OCI-LY7 (cell line): Measurements from ENCODE around the gene FGF7.

Experiments used
- EZH2phosphoT487 ChIP-seq: fragments of 200-600 bp; sonication (generic); IDR thresholded peaks from 2 replicates; pipeline ENCODE4 v1.6.1; 2018; ENCODE audit warnings: low read depth, borderline replicate concordance, mild to moderate bottlenecking, mixed run types, antibody characterized with exemption, low read length, moderate library complexity, mixed read lengths
- TF ChIP-seq, protein P1 (sequence below): fragments of 200-600 bp; sonication (generic); conservative IDR thresholded peaks from 2 replicates; pipeline ENCODE4 v1.5.1; 2014; ENCODE audit warnings: mild to moderate bottlenecking, antibody characterized with exemption, low read length, moderate library complexity, mixed read lengths

DNA sequence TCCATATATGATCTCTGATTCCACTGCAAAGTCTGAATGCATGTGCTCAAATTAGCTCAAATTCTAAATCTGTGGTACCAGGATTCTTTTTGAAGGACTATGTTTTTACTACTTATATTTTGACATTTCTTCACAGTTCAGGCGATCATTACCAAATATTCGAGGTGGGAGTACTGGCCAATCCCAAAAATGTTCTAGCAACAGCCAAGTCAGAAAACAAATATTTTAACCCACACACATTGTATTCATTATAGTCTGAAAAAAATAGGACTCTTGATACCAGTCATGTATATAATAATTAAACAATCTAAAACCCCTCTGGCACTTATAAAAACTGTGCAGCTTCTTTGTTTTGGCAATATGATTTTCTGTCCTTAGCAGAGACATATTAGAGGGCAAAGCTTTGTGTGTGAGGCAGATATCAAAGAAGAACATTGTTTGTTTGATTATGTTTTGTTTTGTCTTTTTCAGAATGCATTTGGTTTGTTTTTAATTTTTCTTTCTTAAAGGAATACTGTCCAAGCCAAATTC lies 37.4 kb downstream of the FGF7 start:
- TF ChIP-seq, protein P1, sequence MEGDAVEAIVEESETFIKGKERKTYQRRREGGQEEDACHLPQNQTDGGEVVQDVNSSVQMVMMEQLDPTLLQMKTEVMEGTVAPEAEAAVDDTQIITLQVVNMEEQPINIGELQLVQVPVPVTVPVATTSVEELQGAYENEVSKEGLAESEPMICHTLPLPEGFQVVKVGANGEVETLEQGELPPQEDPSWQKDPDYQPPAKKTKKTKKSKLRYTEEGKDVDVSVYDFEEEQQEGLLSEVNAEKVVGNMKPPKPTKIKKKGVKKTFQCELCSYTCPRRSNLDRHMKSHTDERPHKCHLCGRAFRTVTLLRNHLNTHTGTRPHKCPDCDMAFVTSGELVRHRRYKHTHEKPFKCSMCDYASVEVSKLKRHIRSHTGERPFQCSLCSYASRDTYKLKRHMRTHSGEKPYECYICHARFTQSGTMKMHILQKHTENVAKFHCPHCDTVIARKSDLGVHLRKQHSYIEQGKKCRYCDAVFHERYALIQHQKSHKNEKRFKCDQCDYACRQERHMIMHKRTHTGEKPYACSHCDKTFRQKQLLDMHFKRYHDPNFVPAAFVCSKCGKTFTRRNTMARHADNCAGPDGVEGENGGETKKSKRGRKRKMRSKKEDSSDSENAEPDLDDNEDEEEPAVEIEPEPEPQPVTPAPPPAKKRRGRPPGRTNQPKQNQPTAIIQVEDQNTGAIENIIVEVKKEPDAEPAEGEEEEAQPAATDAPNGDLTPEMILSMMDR = no peak
- no peak for TF ChIP-seq EZH2phosphoT487
